HEK293 (cell line): Measurements from ENCODE around the gene THRAP3.

Source experiments
- CTCF ChIP-seq: fragments of 450-650 bp; formaldehyde crosslinking; IDR thresholded peaks from 2 replicates; pipeline ENCODE4 v1.5.1; 2016; ENCODE audit warnings: missing biosample characterization, missing genetic modification characterization
- GLI2 ChIP-seq: fragments of 450-650 bp; formaldehyde crosslinking; IDR thresholded peaks from 2 replicates; pipeline ENCODE4; 2017; ENCODE audit warnings: missing biosample characterization, missing genetic modification characterization, low read depth, borderline replicate concordance
- PBX3 ChIP-seq: sonication (generic); formaldehyde crosslinking; IDR thresholded peaks from 2 replicates; pipeline ENCODE4 v1.8.1; 2022; ENCODE audit warnings: mild to moderate bottlenecking, moderate library complexity, missing genetic modification reagents
- REPIN1 ChIP-seq: fragments of 450-650 bp; formaldehyde crosslinking; IDR thresholded peaks from 2 replicates; pipeline ENCODE4 v1.5.1; 2017; ENCODE audit warnings: missing biosample characterization, missing genetic modification characterization, low read depth
- ZBTB7A ChIP-seq: fragments of 450-650 bp; formaldehyde crosslinking; IDR thresholded peaks from 2 replicates; pipeline ENCODE4 v1.5.1; 2016; ENCODE audit warnings: low read depth, missing biosample characterization, missing genetic modification characterization
- ZBTB8A ChIP-seq: fragments of 450-650 bp; formaldehyde crosslinking; IDR thresholded peaks from 2 replicates; pipeline ENCODE4 v1.5.1; 2016; ENCODE audit warnings: missing biosample characterization, missing genetic modification characterization
- ZIC2 ChIP-seq: fragments of 450-650 bp; formaldehyde crosslinking; IDR thresholded peaks from 2 replicates; pipeline ENCODE4 v1.5.1; 2016; ENCODE audit warnings: missing biosample characterization, missing genetic modification characterization
- ZNF19 ChIP-seq: fragments of 450-650 bp; formaldehyde crosslinking; IDR thresholded peaks from 2 replicates; pipeline ENCODE4; 2016; ENCODE audit warnings: missing biosample characterization, missing genetic modification characterization, low read depth
- ZNF341 ChIP-seq: fragments of 450-650 bp; formaldehyde crosslinking; IDR thresholded peaks from 2 replicates; pipeline ENCODE4; 2016; ENCODE audit warnings: low read depth, missing biosample characterization, missing genetic modification characterization
- ZNF518A ChIP-seq: fragments of 450-650 bp; formaldehyde crosslinking; conservative IDR thresholded peaks from 2 replicates; pipeline ENCODE4 v1.5.1; 2016; ENCODE audit warnings: low read depth, missing biosample characterization, missing genetic modification characterization
- ZNF692 ChIP-seq: fragments of 450-650 bp; formaldehyde crosslinking; IDR thresholded peaks from 2 replicates; pipeline ENCODE4 v1.5.1; 2016; ENCODE audit warnings: missing biosample characterization, missing genetic modification characterization
- TF ChIP-seq, protein P1 (sequence below): fragments of 450-650 bp; formaldehyde crosslinking; IDR thresholded peaks from 2 replicates; pipeline ENCODE4 v1.5.1; 2016; ENCODE audit warnings: missing biosample characterization, missing genetic modification characterization, low read depth
- TF ChIP-seq, protein P2 (sequence below): fragments of 450-650 bp; formaldehyde crosslinking; optimal IDR thresholded peaks from 2 replicates; pipeline ENCODE3; 2016; ENCODE audit warnings: missing biosample characterization, mild to moderate bottlenecking, missing genetic modification characterization
- TF ChIP-seq, protein P3 (sequence below): fragments of 450-650 bp; formaldehyde crosslinking; IDR thresholded peaks from 2 replicates; pipeline ENCODE4 v1.5.1; 2016; ENCODE audit warnings: missing biosample characterization, missing genetic modification characterization, borderline replicate concordance

DNA sequence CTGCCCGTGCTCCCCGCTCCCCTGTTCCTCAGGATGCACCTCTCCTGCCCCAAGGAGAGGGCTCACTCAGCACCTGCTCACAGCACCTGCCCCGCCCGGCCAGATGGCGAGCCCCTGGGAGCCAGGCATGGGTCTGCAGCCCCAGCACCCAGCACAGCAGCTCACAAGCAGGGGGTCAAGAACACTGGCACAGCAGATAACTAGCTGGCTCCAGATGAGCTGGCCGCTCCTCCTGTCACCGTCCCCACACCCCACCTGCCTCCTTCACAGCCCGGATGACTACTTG, 120.1 kb downstream of the THRAP3 start:
- TF ChIP-seq GLI2 (tag by site-specific recombination), result no peak
- TF ChIP-seq CTCF (tag by site-specific recombination), result no peak
- no peak for TF ChIP-seq ZBTB8A (tag by site-specific recombination)
- TF ChIP-seq ZIC2 (tag by site-specific recombination), result no peak
- TF ChIP-seq, protein P1, sequence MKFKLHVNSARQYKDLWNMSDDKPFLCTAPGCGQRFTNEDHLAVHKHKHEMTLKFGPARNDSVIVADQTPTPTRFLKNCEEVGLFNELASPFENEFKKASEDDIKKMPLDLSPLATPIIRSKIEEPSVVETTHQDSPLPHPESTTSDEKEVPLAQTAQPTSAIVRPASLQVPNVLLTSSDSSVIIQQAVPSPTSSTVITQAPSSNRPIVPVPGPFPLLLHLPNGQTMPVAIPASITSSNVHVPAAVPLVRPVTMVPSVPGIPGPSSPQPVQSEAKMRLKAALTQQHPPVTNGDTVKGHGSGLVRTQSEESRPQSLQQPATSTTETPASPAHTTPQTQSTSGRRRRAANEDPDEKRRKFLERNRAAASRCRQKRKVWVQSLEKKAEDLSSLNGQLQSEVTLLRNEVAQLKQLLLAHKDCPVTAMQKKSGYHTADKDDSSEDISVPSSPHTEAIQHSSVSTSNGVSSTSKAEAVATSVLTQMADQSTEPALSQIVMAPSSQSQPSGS (tag by site-specific recombination), result no peak
- TF ChIP-seq ZBTB7A (tag by site-specific recombination), result no peak
- TF ChIP-seq ZNF518A (tag by site-specific recombination), result no peak
- no peak for TF ChIP-seq REPIN1 (tag by site-specific recombination)
- TF ChIP-seq, protein P2, sequence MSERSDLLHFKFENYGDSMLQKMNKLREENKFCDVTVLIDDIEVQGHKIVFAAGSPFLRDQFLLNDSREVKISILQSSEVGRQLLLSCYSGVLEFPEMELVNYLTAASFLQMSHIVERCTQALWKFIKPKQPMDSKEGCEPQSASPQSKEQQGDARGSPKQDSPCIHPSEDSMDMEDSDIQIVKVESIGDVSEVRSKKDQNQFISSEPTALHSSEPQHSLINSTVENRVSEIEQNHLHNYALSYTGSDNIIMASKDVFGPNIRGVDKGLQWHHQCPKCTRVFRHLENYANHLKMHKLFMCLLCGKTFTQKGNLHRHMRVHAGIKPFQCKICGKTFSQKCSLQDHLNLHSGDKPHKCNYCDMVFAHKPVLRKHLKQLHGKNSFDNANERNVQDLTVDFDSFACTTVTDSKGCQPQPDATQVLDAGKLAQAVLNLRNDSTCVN (tag by site-specific recombination), result no peak
- TF ChIP-seq, protein P3, sequence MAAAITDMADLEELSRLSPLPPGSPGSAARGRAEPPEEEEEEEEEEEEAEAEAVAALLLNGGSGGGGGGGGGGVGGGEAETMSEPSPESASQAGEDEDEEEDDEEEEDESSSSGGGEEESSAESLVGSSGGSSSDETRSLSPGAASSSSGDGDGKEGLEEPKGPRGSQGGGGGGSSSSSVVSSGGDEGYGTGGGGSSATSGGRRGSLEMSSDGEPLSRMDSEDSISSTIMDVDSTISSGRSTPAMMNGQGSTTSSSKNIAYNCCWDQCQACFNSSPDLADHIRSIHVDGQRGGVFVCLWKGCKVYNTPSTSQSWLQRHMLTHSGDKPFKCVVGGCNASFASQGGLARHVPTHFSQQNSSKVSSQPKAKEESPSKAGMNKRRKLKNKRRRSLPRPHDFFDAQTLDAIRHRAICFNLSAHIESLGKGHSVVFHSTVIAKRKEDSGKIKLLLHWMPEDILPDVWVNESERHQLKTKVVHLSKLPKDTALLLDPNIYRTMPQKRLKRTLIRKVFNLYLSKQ, result no peak
- TF ChIP-seq PBX3 (CRISPR knock-in tag), result no peak
- TF ChIP-seq ZNF692 (tag by site-specific recombination), result no peak
- no peak for TF ChIP-seq ZNF19 (tag by site-specific recombination)
- no peak for TF ChIP-seq ZNF341 (tag by site-specific recombination)
